Spinal cord (tissue), 10 donors: ENCODE results near the gene IST1. TPM values are rescaled to one million over a fixed set of nuclear protein-coding genes. Genes with fewer than 3 reads are reported as not detected.

ENCODE experiments used
- DNase-seq, 6 donors: peaks; one replicate each; pipeline versions ENCODE4 v3.0.0 to v3.0.0-alpha.2; 2013 to 2015; ENCODE audit warnings: low spot score in 6 of 6, low read depth in 4 of 6
- H3K27ac ChIP-seq: one replicate; pipeline ENCODE4 v1.5.1; 2013; ENCODE audit warnings: low read depth, low read length, control low read depth
- H3K27me3 ChIP-seq: one replicate; pipeline ENCODE4 v1.6.1; 2013; ENCODE audit warnings: low read length; ENCODE audit not compliant: control insufficient read depth, insufficient read depth
- H3K36me3 ChIP-seq: one replicate; pipeline ENCODE4 v1.6.1; 2013; ENCODE audit warnings: low read length; ENCODE audit not compliant: control insufficient read depth, insufficient read depth
- H3K4me1 ChIP-seq: one replicate; pipeline ENCODE4 v1.6.1; 2013; ENCODE audit warnings: low read length; ENCODE audit not compliant: control insufficient read depth, insufficient read depth
- H3K4me3 ChIP-seq: one replicate; pipeline ENCODE4 v1.5.1; 2013; ENCODE audit warnings: low read depth, low read length, control low read depth
- H3K9me3 ChIP-seq: one replicate; pipeline ENCODE4 v1.6.1; 2013; ENCODE audit warnings: low read length; ENCODE audit not compliant: control insufficient read depth, insufficient read depth
- WGBS: methylation state at CpG from one replicate; pipeline ENCODE4 v1.1.5; 2013; ENCODE audit warnings: missing lambda C conversion rate; ENCODE audit not compliant: insufficient coverage; 5-methylcytosine and 5-hydroxymethylcytosine counted together
- polyA plus RNA-seq, 2 donors: library from polyadenylated mRNA; unstranded; fragments of 120-200 nt; gene quantifications; one replicate each; pipeline ENCODE4 v1.2.1, GENCODE V29; 2013; ENCODE audit not compliant: insufficient read length in 2 of 2
- total RNA-seq, 2 donors: library from RNA; depleted of rRNA in 1 of 2; stranded (reverse); fragments of 120-200 nt in 1 of 2; fragments of >200 nt in 1 of 2; gene quantifications; one replicate each; pipeline versions ENCODE4 v1.2.3 to v1.2.4, GENCODE V29; 2013 to 2014
- donor health status: healthy.

IST1 gene
- total and polyA plus RNA-seq, 4 donors: 159 to 243 (median 192) TPM

GRCh38 chr16:71969353-71969752 is 74.0 kb downstream of the IST1 start:
- WGBS: 100% methylated on average over 1 of the region's 2 CpGs
- H3K36me3 ChIP-seq: no peaks in the 10 kb centered on the region
- H3K4me1 ChIP-seq: no peaks in the 10 kb centered on the region
- H3K9me3 ChIP-seq: no peaks in the 10 kb centered on the region
- H3K27me3 ChIP-seq: no peaks in the 10 kb centered on the region
- H3K27ac ChIP-seq: no peak overlapping the region
- DNase-seq: no peak
- no peak overlapping the region for H3K4me3 ChIP-seq

GRCh38 chr16:71971571-71971970 is 76.2 kb downstream of the IST1 start:
- H3K36me3 ChIP-seq: no peaks in the 10 kb centered on the region
- no peak for DNase-seq
- H3K9me3 ChIP-seq: no peaks in the 10 kb centered on the region
- no peak overlapping the region for H3K4me3 ChIP-seq
- no peaks in the 10 kb centered on the region for H3K27me3 ChIP-seq
- no peaks in the 10 kb centered on the region for H3K4me1 ChIP-seq
- H3K27ac ChIP-seq: no peak overlapping the region
- WGBS: 100% methylated on average over 3 of the region's 4 CpGs

GRCh38 chr16:71972356-71972755 is 77.0 kb downstream of the IST1 start:
- 83% methylated on average over 3 of the region's 3 CpGs for WGBS
- no peaks in the 10 kb centered on the region for H3K27me3 ChIP-seq
- H3K4me1 ChIP-seq: no peaks in the 10 kb centered on the region
- no peaks in the 10 kb centered on the region for H3K9me3 ChIP-seq
- no peak overlapping the region for H3K4me3 ChIP-seq
- DNase-seq: no peak
- H3K36me3 ChIP-seq: no peaks in the 10 kb centered on the region
- no peak overlapping the region for H3K27ac ChIP-seq

- Histone ChIP-seq H3K4me1 (no peaks in the 10 kb centered on the region), H3K36me3 (no peaks in the 10 kb centered on the region), H3K27ac (no peak overlapping the region), H3K4me3 (no peak overlapping the region), H3K9me3 (no peaks in the 10 kb centered on the region), H3K27me3 (no peaks in the 10 kb centered on the region)
- 76% methylated on average over 6 of the region's 9 CpGs for WGBS
- no peak for DNase-seq
Measured at GRCh38 chr16:71973001-71973400, 77.7 kb downstream of the IST1 start.

- 96% methylated on average over 13 of the region's 15 CpGs for WGBS
- DNase-seq: no peak
- H3K4me1 ChIP-seq: no peaks in the 10 kb centered on the region
- H3K4me3 ChIP-seq: no peak overlapping the region
- no peaks in the 10 kb centered on the region for H3K9me3 ChIP-seq
- no peaks in the 10 kb centered on the region for H3K27me3 ChIP-seq
- no peaks in the 10 kb centered on the region for H3K36me3 ChIP-seq
- no peak overlapping the region for H3K27ac ChIP-seq
Measured at GRCh38 chr16:71974068-71974818, 78.9 kb downstream of the IST1 start.

Other genes starting within 250 kb of the IST1 start
- 10 to 100 TPM; 12.7 to 24.1 TPM for gene PHLPP2, start 170.8 kb upstream of the IST1 start, total RNA-seq
- gene PHLPP2, start 170.8 kb upstream of the IST1 start, polyA plus RNA-seq: 10 to 100 TPM; 14.2 to 14.8 TPM
- 100 to 1,000 TPM in 1 of 2 donors, 10 to 100 TPM in 1; 73.1 to 104 TPM for gene AP1G1, start 86.7 kb upstream of the IST1 start, total RNA-seq
- gene AP1G1, start 86.7 kb upstream of the IST1 start, polyA plus RNA-seq: 10 to 100 TPM; 77.9 to 82.1 TPM
- gene ATXN1L, start 49.6 kb upstream of the IST1 start, total RNA-seq: 10 to 100 TPM; 13.8 to 18.1 TPM
- 10 to 100 TPM; 16.7 to 18.9 TPM for gene ATXN1L, start 49.6 kb upstream of the IST1 start, polyA plus RNA-seq
- gene ZNF821, start 11.3 kb upstream of the IST1 start, total RNA-seq: 10 to 100 TPM; 14.4 to 21.5 TPM
- 10 to 100 TPM; 39.9 to 47.9 TPM for gene ZNF821, start 11.3 kb upstream of the IST1 start, polyA plus RNA-seq
- gene PKD1L3, start 104.9 kb downstream of the IST1 start, total RNA-seq: under 1 TPM; 0.17 to 0.20 TPM
- under 1 TPM in 1 of 2 donors, not detected in 1; 0.11 TPM for gene PKD1L3, start 104.9 kb downstream of the IST1 start, polyA plus RNA-seq
- 1 to 10 TPM; 3.6 to 7.7 TPM for gene DHODH, start 113.2 kb downstream of the IST1 start, total RNA-seq
- gene DHODH, start 113.2 kb downstream of the IST1 start, polyA plus RNA-seq: 10 to 100 TPM in 1 of 2 donors, 1 to 10 TPM in 1; 8.8 to 13.7 TPM
- 10 to 100 TPM in 1 of 2 donors, under 1 TPM in 1; 0.77 to 10.4 TPM for gene HP, start 159.0 kb downstream of the IST1 start, total RNA-seq
- 1 to 10 TPM; 1.0 to 1.7 TPM for gene HP, start 159.0 kb downstream of the IST1 start, polyA plus RNA-seq
- under 1 TPM; 0.50 to 0.89 TPM for gene HPR, start 167.7 kb downstream of the IST1 start, total RNA-seq
- 1 to 10 TPM; 3.2 to 4.9 TPM for gene HPR, start 167.7 kb downstream of the IST1 start, polyA plus RNA-seq
- 10 to 100 TPM in 1 of 2 donors, 1 to 10 TPM in 1; 9.8 to 13.4 TPM for gene TXNL4B, start 198.1 kb downstream of the IST1 start, total RNA-seq
- gene TXNL4B, start 198.1 kb downstream of the IST1 start, polyA plus RNA-seq: 10 to 100 TPM; 14.7 to 15.6 TPM
- gene DHX38, start 198.3 kb downstream of the IST1 start, total RNA-seq: 10 to 100 TPM; 29.1 to 62.3 TPM
- gene DHX38, start 198.3 kb downstream of the IST1 start, polyA plus RNA-seq: 10 to 100 TPM; 57.4 to 69.7 TPM